HCT116 (cell line): Measurements from ENCODE around the gene SLC2A1. TPM values are rescaled to one million over a fixed set of nuclear protein-coding genes. Genes with fewer than 3 reads are reported as not detected.

Source experiments
- ATAC-seq: fragments of 200-7000 bp; cut with Tn5 transposase; 2 replicates; pipeline ENCODE4 v1.9.1; 2020; ENCODE audit warnings: mild to moderate bottlenecking, moderate library complexity
- BruUV-seq: library from RNA; stranded (reverse); fragments of 400-500 nt; replicated peaks from 2 replicates; lab custom pipeline; 2021; lab: Mats Ljungman, UMichigan
- CTCF ChIA-PET: fragments of 300-600 bp; sonication (Branson Sonifier 250); formaldehyde crosslinking; loops from one replicate; lab custom pipeline; 2021; ENCODE audit warnings: antibody characterized with exemption; lab: Charles Lee
- POLR2A ChIA-PET: fragments of 300-600, 350-600 bp; sonication (Branson Sonifier 250); formaldehyde crosslinking; loops from one replicate; lab custom pipeline; 2021; ENCODE audit warnings: antibody characterized with exemption; lab: Charles Lee
- RAD21 ChIA-PET, 2 experiments: fragments of 300-600 bp; sonication (Branson Sonifier 250); formaldehyde crosslinking; loops; one replicate each; lab custom pipeline; 2023; ENCODE audit warnings: low total read pairs in 2 of 2; ENCODE audit not compliant: uncharacterized antibody in 2 of 2, unreplicated experiment in 2 of 2, low non-redundant PET in 1 of 2; lab: Charles Lee
- DNase-seq: peaks from one replicate; pipeline ENCODE4 v3.0.0-alpha.2; 2010; ENCODE audit warnings: low read depth, low spot score
- H2AFZ ChIP-seq: fragments of 200-600 bp; shearing (Covaris generic), sonication (generic); 2 replicates; pipeline ENCODE4 v1.6.1; 2017; ENCODE audit warnings: low read depth, mixed run types, mixed read lengths, antibody characterized with exemption, low read length; ENCODE audit not compliant: poor library complexity, severe bottlenecking
- H3K27ac ChIP-seq: 2 replicates; pipeline ENCODE4 v1.5.1; 2012; ENCODE audit warnings: low read depth, low read length
- H3K27me3 ChIP-seq: fragments of 200-600 bp; sonication (generic); 2 replicates; pipeline ENCODE4 v1.6.1; 2016; ENCODE audit warnings: mixed run types, low read length, mixed read lengths; ENCODE audit not compliant: insufficient read depth
- H3K36me3 ChIP-seq, 2 experiments: fragments of 200-500 bp in 1 of 2; fragments of 200-600 bp in 1 of 2; sonication (Bioruptor generic) in 1 of 2; sonication (generic) in 1 of 2; 2 replicates each; pipeline versions ENCODE4 v1.5.1 to v1.6.1; 2014 to 2016; ENCODE audit warnings: low read length in 2 of 2, inconsistent platforms in 1 of 2, mixed read lengths in 1 of 2, mixed run types in 1 of 2; ENCODE audit not compliant: insufficient read depth in 2 of 2, control insufficient read depth in 1 of 2
- H3K4me1 ChIP-seq, 2 experiments: fragments of 200-600 bp in 1 of 2; sonication (generic) in 1 of 2; 2 replicates each; pipeline versions ENCODE4 v1.5.1 to v1.6.1; 2012 to 2017; ENCODE audit warnings: low read length in 2 of 2, inconsistent platforms in 1 of 2, mild to moderate bottlenecking in 1 of 2, mixed read lengths in 1 of 2, mixed run types in 1 of 2, moderate library complexity in 1 of 2; ENCODE audit not compliant: insufficient read depth in 2 of 2, control insufficient read depth in 1 of 2
- H3K4me2 ChIP-seq: fragments of 200-600 bp; sonication (generic); 2 replicates; pipeline ENCODE4 v1.6.1; 2017; ENCODE audit warnings: mixed run types, low read length, mixed read lengths
- H3K4me3 ChIP-seq, 2 experiments: fragments of 200-600 bp in 1 of 2; sonication (generic) in 1 of 2; replicated peaks in 1 of 2; 2 replicates each; pipeline ENCODE4 v1.5.1; 2011 to 2016; ENCODE audit warnings: low read length in 2 of 2, control low read depth in 1 of 2, low read depth in 1 of 2, mild to moderate bottlenecking in 1 of 2, mixed read lengths in 1 of 2, mixed run types in 1 of 2
- H3K79me2 ChIP-seq: fragments of 200-600 bp; sonication (generic); 2 replicates; pipeline ENCODE4 v1.6.1; 2017; ENCODE audit warnings: mild to moderate bottlenecking, mixed run types, low read length, moderate library complexity, mixed read lengths; ENCODE audit not compliant: insufficient read depth
- H3K9ac ChIP-seq: fragments of 200-600 bp; sonication (generic); 2 replicates; pipeline ENCODE4 v1.6.1; 2016; ENCODE audit warnings: low read length, mixed read lengths
- H3K9me2 ChIP-seq: fragments of 200-600 bp; sonication (generic), shearing (Covaris generic); 2 replicates; pipeline ENCODE4 v1.6.1; 2017; ENCODE audit warnings: mixed run types, mild to moderate bottlenecking, moderate library complexity; ENCODE audit not compliant: insufficient read depth
- H3K9me3 ChIP-seq, 2 experiments: fragments of 200-500 bp in 1 of 2; fragments of 200-600 bp in 1 of 2; sonication (Bioruptor generic) in 1 of 2; sonication (generic) in 1 of 2; 2 replicates each; pipeline ENCODE4 v1.6.1; 2014 to 2017; ENCODE audit warnings: low read length in 2 of 2, mixed read lengths in 2 of 2, inconsistent platforms in 1 of 2, low read depth in 1 of 2, mild to moderate bottlenecking in 1 of 2, mixed run types in 1 of 2, moderate library complexity in 1 of 2; ENCODE audit not compliant: control insufficient read depth in 1 of 2, insufficient read depth in 1 of 2
- H4K20me1 ChIP-seq: fragments of 200-600 bp; sonication (generic), shearing (Covaris generic); 2 replicates; pipeline ENCODE4 v1.6.1; 2017; ENCODE audit warnings: mixed run types, mild to moderate bottlenecking, moderate library complexity; ENCODE audit not compliant: insufficient read depth
- CBX3 ChIP-seq: IDR thresholded peaks from 2 replicates; pipeline ENCODE4 v1.6.1; 2012; ENCODE audit warnings: low read depth
- EGR1 ChIP-seq: IDR thresholded peaks from 2 replicates; pipeline ENCODE4 v1.6.1; 2012; ENCODE audit warnings: low read depth
- ELF1 ChIP-seq: IDR thresholded peaks from 2 replicates; pipeline ENCODE4 v1.6.1; 2012; ENCODE audit warnings: low read depth, borderline replicate concordance
- EZH2phosphoT487 ChIP-seq: fragments of 200-600 bp; IDR thresholded peaks from 2 replicates; pipeline ENCODE4 v1.6.1; 2018; ENCODE audit warnings: antibody characterized with exemption, borderline replicate concordance
- FOSL1 ChIP-seq: IDR thresholded peaks from 2 replicates; pipeline ENCODE4 v1.6.1; 2012; ENCODE audit warnings: low read depth
- JUND ChIP-seq: IDR thresholded peaks from 2 replicates; pipeline ENCODE4 v1.6.1; 2012
- POLR2AphosphoS5 ChIP-seq: IDR thresholded peaks from 2 replicates; pipeline ENCODE4 v1.6.1; 2011; ENCODE audit warnings: mild to moderate bottlenecking, low read depth, low read length, moderate library complexity
- RAD21 ChIP-seq: IDR thresholded peaks from 2 replicates; pipeline ENCODE4 v1.6.1; 2012; ENCODE audit warnings: low read depth, mild to moderate bottlenecking
- SIN3A ChIP-seq: IDR thresholded peaks from 2 replicates; pipeline ENCODE4 v1.6.1; 2012; ENCODE audit warnings: low read depth
- SP1 ChIP-seq: IDR thresholded peaks from 2 replicates; pipeline ENCODE4 v1.6.1; 2012; ENCODE audit warnings: low read depth
- SRF ChIP-seq: IDR thresholded peaks from 2 replicates; pipeline ENCODE4 v1.6.1; 2012; ENCODE audit warnings: low read depth
- TCF7L2 ChIP-seq: IDR thresholded peaks from 2 replicates; pipeline ENCODE4 v1.7.0; 2011; ENCODE audit warnings: borderline replicate concordance, inconsistent platforms; ENCODE audit not compliant: insufficient read depth, insufficient read length; ENCODE audit errors: extremely low read depth
- YY1 ChIP-seq: IDR thresholded peaks from 2 replicates; pipeline ENCODE4 v1.6.1; 2011; ENCODE audit warnings: low read length, low read depth, moderate library complexity, mild to moderate bottlenecking; ENCODE audit not compliant: insufficient replicate concordance; ENCODE audit errors: extremely low read depth
- ZNF274 ChIP-seq: fragments of 200-500 bp; sonication (Bioruptor generic); IDR thresholded peaks from 2 replicates; pipeline ENCODE4 v1.6.1; 2014; ENCODE audit warnings: mild to moderate bottlenecking, low read depth, low read length, inconsistent platforms
- intact Hi-C: fragments of 100-400 bp; cut with micrococcal nuclease; formaldehyde crosslinking; loops from 2 replicates; pipeline ENCODE4 v1.10.0; 2022
- total RNA-seq: library from RNA; stranded (reverse); gene quantifications from one replicate; pipeline ENCODE4 v1.2.1, GENCODE V29; 2021; ENCODE audit not compliant: unreplicated experiment
- TF ChIP-seq, protein P1 (sequence below): IDR thresholded peaks from 2 replicates; pipeline ENCODE4 v1.6.1; 2011; ENCODE audit warnings: mild to moderate bottlenecking, low read length, moderate library complexity; ENCODE audit not compliant: insufficient replicate concordance; ENCODE audit errors: extremely low read depth
- TF ChIP-seq, protein P2 (sequence below): IDR thresholded peaks from 2 replicates; pipeline ENCODE4 v1.6.1; 2012
- TF ChIP-seq, protein P3 (sequence below): IDR thresholded peaks from 2 replicates; pipeline ENCODE4 v1.6.1; 2012
- TF ChIP-seq, protein P4 (sequence below), 3 experiments: fragments of 200-600 bp in 1 of 3; sonication (generic) in 1 of 3; IDR thresholded peaks in 2 of 3; conservative IDR thresholded peaks in 1 of 3; 2 replicates each; pipeline ENCODE4 v1.5.1; 2012 to 2017; ENCODE audit warnings: low read depth in 2 of 3, low read length in 2 of 3, antibody characterized with exemption in 1 of 3, borderline replicate concordance in 1 of 3, control low read depth in 1 of 3, mild to moderate bottlenecking in 1 of 3, mixed read lengths in 1 of 3, mixed run types in 1 of 3, moderate library complexity in 1 of 3; ENCODE audit not compliant: insufficient read depth in 1 of 3
- TF ChIP-seq, protein P5 (sequence below): IDR thresholded peaks from 2 replicates; pipeline ENCODE4 v1.6.1; 2012; ENCODE audit warnings: low read depth

The SLC2A1 gene
- total RNA-seq, 1 experiment from 2014 or later, result 248 TPM

DNA sequence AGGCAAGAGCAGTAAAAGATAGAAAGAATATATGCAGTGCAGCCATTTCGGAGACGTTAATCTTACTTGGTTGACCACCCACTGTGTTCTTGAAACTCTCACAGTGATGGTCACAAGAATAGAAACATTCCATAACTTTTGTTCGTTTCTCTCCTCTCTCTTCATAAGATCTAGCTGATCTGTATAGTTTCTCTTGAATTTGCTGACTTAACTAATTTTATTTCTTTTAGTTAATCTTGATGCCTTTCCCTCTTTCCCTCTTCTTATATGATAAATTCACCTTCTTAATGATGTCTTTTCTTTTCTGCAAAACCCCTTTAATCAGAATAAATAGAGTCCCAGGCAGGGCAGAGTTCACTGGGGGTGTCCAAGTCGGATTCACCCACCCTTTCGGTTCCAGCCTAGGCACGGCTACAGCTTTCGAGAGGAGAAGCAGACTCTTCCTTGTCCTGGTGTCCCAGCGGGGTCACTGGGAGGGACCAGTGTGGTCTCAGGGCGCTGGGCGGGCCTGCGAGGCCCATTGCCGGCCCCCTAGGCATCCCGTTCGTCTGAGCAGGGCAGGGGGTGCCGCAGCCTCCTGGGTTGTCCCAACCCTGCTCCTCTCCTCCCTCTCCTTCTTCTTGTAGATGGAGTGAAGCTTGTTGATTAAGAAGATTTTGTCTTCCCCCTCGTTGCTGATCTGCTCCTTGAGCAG is 72.5 kb downstream of the SLC2A1 start:
- no TSS peak for BruUV-seq
- RAD21 ChIA-PET, result no interaction called here
- no peaks in the 10 kb centered on the region for H3K27me3 ChIP-seq
- POLR2A ChIA-PET, result no interaction called here
- H3K36me3 ChIP-seq, result no peaks in the 10 kb centered on the region
- H3K4me3 ChIP-seq, result no peak overlapping the region
- H3K9ac ChIP-seq, result no peak overlapping the region
- no peaks in the 10 kb centered on the region for H3K9me3 ChIP-seq
- DNase-seq (no peak), ATAC-seq (no peak)
- no peaks in the 10 kb centered on the region for H3K4me1 ChIP-seq
- no peak for TF ChIP-seq SP1
- no peak for TF ChIP-seq RAD21
- no peak for TF ChIP-seq ELF1
- TF ChIP-seq, protein P1, sequence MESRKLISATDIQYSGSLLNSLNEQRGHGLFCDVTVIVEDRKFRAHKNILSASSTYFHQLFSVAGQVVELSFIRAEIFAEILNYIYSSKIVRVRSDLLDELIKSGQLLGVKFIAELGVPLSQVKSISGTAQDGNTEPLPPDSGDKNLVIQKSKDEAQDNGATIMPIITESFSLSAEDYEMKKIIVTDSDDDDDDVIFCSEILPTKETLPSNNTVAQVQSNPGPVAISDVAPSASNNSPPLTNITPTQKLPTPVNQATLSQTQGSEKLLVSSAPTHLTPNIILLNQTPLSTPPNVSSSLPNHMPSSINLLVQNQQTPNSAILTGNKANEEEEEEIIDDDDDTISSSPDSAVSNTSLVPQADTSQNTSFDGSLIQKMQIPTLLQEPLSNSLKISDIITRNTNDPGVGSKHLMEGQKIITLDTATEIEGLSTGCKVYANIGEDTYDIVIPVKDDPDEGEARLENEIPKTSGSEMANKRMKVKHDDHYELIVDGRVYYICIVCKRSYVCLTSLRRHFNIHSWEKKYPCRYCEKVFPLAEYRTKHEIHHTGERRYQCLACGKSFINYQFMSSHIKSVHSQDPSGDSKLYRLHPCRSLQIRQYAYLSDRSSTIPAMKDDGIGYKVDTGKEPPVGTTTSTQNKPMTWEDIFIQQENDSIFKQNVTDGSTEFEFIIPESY, result no peak
- TF ChIP-seq SRF, result no peak
- TF ChIP-seq EZH2phosphoT487, result no peak
- TF ChIP-seq, protein P2, sequence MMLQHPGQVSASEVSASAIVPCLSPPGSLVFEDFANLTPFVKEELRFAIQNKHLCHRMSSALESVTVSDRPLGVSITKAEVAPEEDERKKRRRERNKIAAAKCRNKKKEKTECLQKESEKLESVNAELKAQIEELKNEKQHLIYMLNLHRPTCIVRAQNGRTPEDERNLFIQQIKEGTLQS, result no peak
- TF ChIP-seq SIN3A, result no peak
- no peak for TF ChIP-seq ZNF274
- TF ChIP-seq YY1, result no peak
- TF ChIP-seq, protein P3, sequence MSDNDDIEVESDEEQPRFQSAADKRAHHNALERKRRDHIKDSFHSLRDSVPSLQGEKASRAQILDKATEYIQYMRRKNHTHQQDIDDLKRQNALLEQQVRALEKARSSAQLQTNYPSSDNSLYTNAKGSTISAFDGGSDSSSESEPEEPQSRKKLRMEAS, result no peak
- TF ChIP-seq FOSL1, result no peak
- no peak for TF ChIP-seq POLR2AphosphoS5
- TF ChIP-seq, protein P4, sequence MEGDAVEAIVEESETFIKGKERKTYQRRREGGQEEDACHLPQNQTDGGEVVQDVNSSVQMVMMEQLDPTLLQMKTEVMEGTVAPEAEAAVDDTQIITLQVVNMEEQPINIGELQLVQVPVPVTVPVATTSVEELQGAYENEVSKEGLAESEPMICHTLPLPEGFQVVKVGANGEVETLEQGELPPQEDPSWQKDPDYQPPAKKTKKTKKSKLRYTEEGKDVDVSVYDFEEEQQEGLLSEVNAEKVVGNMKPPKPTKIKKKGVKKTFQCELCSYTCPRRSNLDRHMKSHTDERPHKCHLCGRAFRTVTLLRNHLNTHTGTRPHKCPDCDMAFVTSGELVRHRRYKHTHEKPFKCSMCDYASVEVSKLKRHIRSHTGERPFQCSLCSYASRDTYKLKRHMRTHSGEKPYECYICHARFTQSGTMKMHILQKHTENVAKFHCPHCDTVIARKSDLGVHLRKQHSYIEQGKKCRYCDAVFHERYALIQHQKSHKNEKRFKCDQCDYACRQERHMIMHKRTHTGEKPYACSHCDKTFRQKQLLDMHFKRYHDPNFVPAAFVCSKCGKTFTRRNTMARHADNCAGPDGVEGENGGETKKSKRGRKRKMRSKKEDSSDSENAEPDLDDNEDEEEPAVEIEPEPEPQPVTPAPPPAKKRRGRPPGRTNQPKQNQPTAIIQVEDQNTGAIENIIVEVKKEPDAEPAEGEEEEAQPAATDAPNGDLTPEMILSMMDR (IDR thresholded peaks at IDR 0.05 in 2 of 3, conservative IDR thresholded peaks at IDR 0.05 in 1 of 3; ENCODE audit: borderline replicate concordance in 1 of 3, insufficient read depth in 1 of 3, low read depth in 2 of 3, low read length in 2 of 3), result no peak
- TF ChIP-seq EGR1, result no peak
- TF ChIP-seq CBX3, result no peak
- TF ChIP-seq, protein P5, sequence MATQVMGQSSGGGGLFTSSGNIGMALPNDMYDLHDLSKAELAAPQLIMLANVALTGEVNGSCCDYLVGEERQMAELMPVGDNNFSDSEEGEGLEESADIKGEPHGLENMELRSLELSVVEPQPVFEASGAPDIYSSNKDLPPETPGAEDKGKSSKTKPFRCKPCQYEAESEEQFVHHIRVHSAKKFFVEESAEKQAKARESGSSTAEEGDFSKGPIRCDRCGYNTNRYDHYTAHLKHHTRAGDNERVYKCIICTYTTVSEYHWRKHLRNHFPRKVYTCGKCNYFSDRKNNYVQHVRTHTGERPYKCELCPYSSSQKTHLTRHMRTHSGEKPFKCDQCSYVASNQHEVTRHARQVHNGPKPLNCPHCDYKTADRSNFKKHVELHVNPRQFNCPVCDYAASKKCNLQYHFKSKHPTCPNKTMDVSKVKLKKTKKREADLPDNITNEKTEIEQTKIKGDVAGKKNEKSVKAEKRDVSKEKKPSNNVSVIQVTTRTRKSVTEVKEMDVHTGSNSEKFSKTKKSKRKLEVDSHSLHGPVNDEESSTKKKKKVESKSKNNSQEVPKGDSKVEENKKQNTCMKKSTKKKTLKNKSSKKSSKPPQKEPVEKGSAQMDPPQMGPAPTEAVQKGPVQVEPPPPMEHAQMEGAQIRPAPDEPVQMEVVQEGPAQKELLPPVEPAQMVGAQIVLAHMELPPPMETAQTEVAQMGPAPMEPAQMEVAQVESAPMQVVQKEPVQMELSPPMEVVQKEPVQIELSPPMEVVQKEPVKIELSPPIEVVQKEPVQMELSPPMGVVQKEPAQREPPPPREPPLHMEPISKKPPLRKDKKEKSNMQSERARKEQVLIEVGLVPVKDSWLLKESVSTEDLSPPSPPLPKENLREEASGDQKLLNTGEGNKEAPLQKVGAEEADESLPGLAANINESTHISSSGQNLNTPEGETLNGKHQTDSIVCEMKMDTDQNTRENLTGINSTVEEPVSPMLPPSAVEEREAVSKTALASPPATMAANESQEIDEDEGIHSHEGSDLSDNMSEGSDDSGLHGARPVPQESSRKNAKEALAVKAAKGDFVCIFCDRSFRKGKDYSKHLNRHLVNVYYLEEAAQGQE, result no peak
- no peak for TF ChIP-seq JUND
- no peak for TF ChIP-seq TCF7L2
- no peaks in the 10 kb centered on the region for H3K9me2 ChIP-seq
- no peak overlapping the region for H3K27ac ChIP-seq
- CTCF ChIA-PET, result no interaction called here
- no peak overlapping the region for H2AFZ ChIP-seq
- no peaks in the 10 kb centered on the region for H4K20me1 ChIP-seq
- no peak overlapping the region for H3K4me2 ChIP-seq
- no peaks in the 10 kb centered on the region for H3K79me2 ChIP-seq
- intact Hi-C loops, result no loop called here
